Measurements from ENCODE around the gene OR10G8.

Gene OR10G8

GRCh38 chr11:124079631-124080326 lies 53.2 kb downstream of the OR10G8 start:
- no peak for DNase-seq

All from eye (tissue), 1 donor.